Esophagus squamous epithelium (tissue), 4 donors: Measurements from ENCODE around the gene APOBEC2.

Source experiments
- CTCF ChIP-seq, 6 experiments: fragments of 450-650 bp in 4 of 6; fragments of 200-600 bp in 2 of 6; sonication (generic) in 2 of 6; IDR thresholded peaks; one replicate each; pipeline ENCODE4 v1.5.1; 2016 to 2019; ENCODE audit warnings: antibody characterized with exemption in 6 of 6, mild to moderate bottlenecking in 4 of 6, moderate library complexity in 4 of 6
- POLR2A ChIP-seq, 4 donors: fragments of 450-650 bp; IDR thresholded peaks; one replicate each; pipeline ENCODE4 v1.6.1; 2017; ENCODE audit warnings: antibody characterized with exemption in 4 of 4, mild to moderate bottlenecking in 4 of 4, moderate library complexity in 3 of 4

GRCh38 chr6:41063884-41064285 lies 10.9 kb downstream of the APOBEC2 start:
- no peak for TF ChIP-seq POLR2A (IDR thresholded peaks at IDR 0.05)
- TF ChIP-seq CTCF (IDR thresholded peaks at IDR 0.05): no peak
